Keratinocyte (primary cell): ENCODE results near the gene DDX39A.

Experiments used
- EZH2 ChIP-seq: IDR thresholded peaks from one replicate; pipeline ENCODE4 v1.6.1; 2012; ENCODE audit warnings: inconsistent platforms, mild to moderate bottlenecking, low read length, moderate library complexity
- TF ChIP-seq, protein P1 (sequence below), 3 experiments: IDR thresholded peaks in 1 of 3; conservative IDR thresholded peaks in 1 of 3; optimal IDR thresholded peaks in 1 of 3; 2 replicates in 2 of 3; 3 replicates in 1 of 3; pipeline versions ENCODE3 to v1.5.1; 2011; ENCODE audit warnings: low read length in 3 of 3, mild to moderate bottlenecking in 3 of 3, moderate library complexity in 2 of 3, control low read depth in 1 of 3, inconsistent platforms in 1 of 3; ENCODE audit not compliant: insufficient read depth in 2 of 3; ENCODE audit errors: extremely low read depth in 1 of 3

DNA sequence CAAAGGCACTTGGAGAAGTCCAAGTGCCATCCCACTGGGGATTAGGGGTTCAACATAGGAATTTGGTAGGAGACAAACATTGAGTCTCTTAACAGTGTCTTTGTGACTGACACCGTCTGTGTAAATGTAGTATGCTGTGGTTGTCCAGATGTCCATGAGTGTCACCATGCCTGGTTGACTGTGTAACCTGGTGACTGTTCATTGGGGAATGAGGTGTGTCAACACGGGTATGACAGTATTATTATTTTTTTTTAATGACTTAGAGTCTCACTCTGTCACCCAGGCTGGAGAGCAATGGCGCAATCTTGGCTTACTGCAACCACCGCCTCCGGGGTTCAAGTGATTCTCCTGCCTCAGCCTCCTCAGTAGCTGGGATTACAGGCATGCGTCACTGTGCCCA, 30.2 kb upstream of the DDX39A start:
- TF ChIP-seq, protein P1, sequence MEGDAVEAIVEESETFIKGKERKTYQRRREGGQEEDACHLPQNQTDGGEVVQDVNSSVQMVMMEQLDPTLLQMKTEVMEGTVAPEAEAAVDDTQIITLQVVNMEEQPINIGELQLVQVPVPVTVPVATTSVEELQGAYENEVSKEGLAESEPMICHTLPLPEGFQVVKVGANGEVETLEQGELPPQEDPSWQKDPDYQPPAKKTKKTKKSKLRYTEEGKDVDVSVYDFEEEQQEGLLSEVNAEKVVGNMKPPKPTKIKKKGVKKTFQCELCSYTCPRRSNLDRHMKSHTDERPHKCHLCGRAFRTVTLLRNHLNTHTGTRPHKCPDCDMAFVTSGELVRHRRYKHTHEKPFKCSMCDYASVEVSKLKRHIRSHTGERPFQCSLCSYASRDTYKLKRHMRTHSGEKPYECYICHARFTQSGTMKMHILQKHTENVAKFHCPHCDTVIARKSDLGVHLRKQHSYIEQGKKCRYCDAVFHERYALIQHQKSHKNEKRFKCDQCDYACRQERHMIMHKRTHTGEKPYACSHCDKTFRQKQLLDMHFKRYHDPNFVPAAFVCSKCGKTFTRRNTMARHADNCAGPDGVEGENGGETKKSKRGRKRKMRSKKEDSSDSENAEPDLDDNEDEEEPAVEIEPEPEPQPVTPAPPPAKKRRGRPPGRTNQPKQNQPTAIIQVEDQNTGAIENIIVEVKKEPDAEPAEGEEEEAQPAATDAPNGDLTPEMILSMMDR (optimal IDR thresholded peaks at IDR 0.05 in 1 of 3, IDR thresholded peaks at IDR 0.05 in 1 of 3, conservative IDR thresholded peaks at IDR 0.05 in 1 of 3; ENCODE audit: extremely low read depth in 1 of 3, insufficient read depth in 2 of 3, low read length in 3 of 3) = no peak
- no peak for TF ChIP-seq EZH2
